ENCODE measurements around the gene PELI1.

DNA sequence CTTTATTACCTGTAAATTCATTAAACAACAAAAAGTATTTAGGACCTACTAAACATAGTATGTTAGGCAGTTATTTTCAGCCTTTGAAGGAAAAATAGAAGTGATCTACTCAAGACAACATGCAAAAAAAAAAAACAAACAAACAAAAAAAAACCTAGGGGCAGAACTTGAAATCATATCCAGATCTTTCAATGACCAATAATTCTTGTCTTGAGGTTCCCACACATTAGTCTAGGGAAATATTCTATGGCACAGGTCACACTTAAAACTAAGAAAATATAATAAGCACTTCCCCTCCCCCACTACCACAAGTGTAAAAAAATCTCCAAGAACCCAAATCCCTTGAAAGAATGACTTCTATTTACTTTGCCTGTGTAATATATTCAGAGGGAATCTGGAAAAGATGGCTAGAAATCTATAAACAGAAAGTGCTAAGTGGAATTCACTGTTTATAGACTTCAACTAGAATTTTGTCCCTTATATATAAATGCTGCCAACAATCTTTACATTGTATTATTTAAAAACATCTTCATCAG lies 3.5 kb downstream of the PELI1 start:
- TF ChIP-seq, protein P1, sequence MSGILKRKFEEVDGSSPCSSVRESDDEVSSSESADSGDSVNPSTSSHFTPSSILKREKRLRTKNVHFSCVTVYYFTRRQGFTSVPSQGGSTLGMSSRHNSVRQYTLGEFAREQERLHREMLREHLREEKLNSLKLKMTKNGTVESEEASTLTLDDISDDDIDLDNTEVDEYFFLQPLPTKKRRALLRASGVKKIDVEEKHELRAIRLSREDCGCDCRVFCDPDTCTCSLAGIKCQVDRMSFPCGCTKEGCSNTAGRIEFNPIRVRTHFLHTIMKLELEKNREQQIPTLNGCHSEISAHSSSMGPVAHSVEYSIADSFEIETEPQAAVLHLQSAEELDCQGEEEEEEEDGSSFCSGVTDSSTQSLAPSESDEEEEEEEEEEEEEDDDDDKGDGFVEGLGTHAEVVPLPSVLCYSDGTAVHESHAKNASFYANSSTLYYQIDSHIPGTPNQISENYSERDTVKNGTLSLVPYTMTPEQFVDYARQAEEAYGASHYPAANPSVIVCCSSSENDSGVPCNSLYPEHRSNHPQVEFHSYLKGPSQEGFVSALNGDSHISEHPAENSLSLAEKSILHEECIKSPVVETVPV (CRISPR knock-in tag; IDR thresholded peaks at IDR 0.05), result no peak
- TF ChIP-seq PATZ1 (CRISPR knock-in tag; IDR thresholded peaks at IDR 0.05; ENCODE audit: borderline replicate concordance) (no peak), ZC3H10 (CRISPR knock-in tag; IDR thresholded peaks at IDR 0.05) (no peak)

All from SK-N-SH treated with all-trans-retinoic acid at 6 μM for 48 hours (cell line).